Astrocyte (in vitro differentiated cells and primary cell): ENCODE data around the gene PRRT3. TPM values are rescaled to one million over a fixed set of nuclear protein-coding genes. Genes with fewer than 3 reads are reported as not detected.

Experiments
- DNase-seq: peaks from one replicate; pipeline ENCODE4 v3.0.0-alpha.2; 2010; ENCODE audit warnings: low read depth
- FAIRE-seq: peaks from 2 replicates; lab custom pipeline; 2011; peaks lifted over from hg19 to GRCh38; lab: Jason Lieb, UNC
- H2AFZ ChIP-seq: 2 replicates; pipeline ENCODE4 v1.6.0; 2012; ENCODE audit warnings: low read depth, low read length, inconsistent platforms
- H3K27ac ChIP-seq: 2 replicates; pipeline ENCODE4 v1.5.1; 2011; ENCODE audit warnings: low read depth, low read length, inconsistent platforms
- H3K27me3 ChIP-seq: 2 replicates; pipeline ENCODE4 v1.6.0; 2011; ENCODE audit warnings: low read length, inconsistent platforms; ENCODE audit not compliant: insufficient read depth
- H3K36me3 ChIP-seq: 2 replicates; pipeline ENCODE4 v1.5.1; 2011; ENCODE audit warnings: low read length, inconsistent platforms; ENCODE audit not compliant: insufficient read depth
- H3K4me1 ChIP-seq: 2 replicates; pipeline ENCODE4 v1.5.1; 2011; ENCODE audit warnings: low read length, inconsistent platforms; ENCODE audit not compliant: insufficient read depth
- H3K4me2 ChIP-seq: 2 replicates; pipeline ENCODE4 v1.6.0; 2012; ENCODE audit warnings: low read length, inconsistent platforms
- H3K4me3 ChIP-seq: 2 replicates; pipeline ENCODE4 v1.5.1; 2011; ENCODE audit warnings: low read depth, mild to moderate bottlenecking, low read length, inconsistent platforms; ENCODE audit not compliant: insufficient read depth
- H3K79me2 ChIP-seq: 2 replicates; pipeline ENCODE4 v1.6.0; 2012; ENCODE audit warnings: mild to moderate bottlenecking, low read length, inconsistent platforms; ENCODE audit not compliant: insufficient read depth
- H3K9ac ChIP-seq: 2 replicates; pipeline ENCODE4 v1.6.0; 2012; ENCODE audit warnings: mild to moderate bottlenecking, low read length, inconsistent platforms
- H3K9me3 ChIP-seq: 2 replicates; pipeline ENCODE4 v1.5.1; 2012; ENCODE audit warnings: low read depth, mild to moderate bottlenecking, low read length, inconsistent platforms; ENCODE audit not compliant: insufficient read depth
- H4K20me1 ChIP-seq: 2 replicates; pipeline ENCODE4 v1.6.0; 2012; ENCODE audit warnings: low read length, inconsistent platforms; ENCODE audit not compliant: insufficient read depth
- H3K27ac Mint-ChIP-seq: one replicate; pipeline ENCODE4 v1.8.0; 2021; ENCODE audit warnings: mild to moderate bottlenecking, mixed read lengths; ENCODE audit not compliant: unreplicated experiment
- H3K27me3 Mint-ChIP-seq: one replicate; pipeline ENCODE4 v1.8.0; 2021; ENCODE audit warnings: low read depth, mixed read lengths; ENCODE audit not compliant: unreplicated experiment
- H3K36me3 Mint-ChIP-seq: one replicate; pipeline ENCODE4 v1.8.0; 2021; ENCODE audit warnings: low read depth, mixed read lengths; ENCODE audit not compliant: unreplicated experiment
- H3K4me1 Mint-ChIP-seq: one replicate; pipeline ENCODE4 v1.8.0; 2021; ENCODE audit warnings: low read depth, mixed read lengths; ENCODE audit not compliant: unreplicated experiment
- H3K4me3 Mint-ChIP-seq: one replicate; pipeline ENCODE4 v1.8.0; 2021; ENCODE audit warnings: mild to moderate bottlenecking, moderate library complexity, mixed read lengths; ENCODE audit not compliant: unreplicated experiment
- H3K9me3 Mint-ChIP-seq: one replicate; pipeline ENCODE4 v1.8.0; 2021; ENCODE audit warnings: mild to moderate bottlenecking, mixed read lengths; ENCODE audit not compliant: unreplicated experiment
- CTCF ChIP-seq: IDR thresholded peaks from 2 replicates; pipeline ENCODE4 v1.5.1; 2011; ENCODE audit warnings: low read depth, mild to moderate bottlenecking, inconsistent platforms, low read length, moderate library complexity; ENCODE audit not compliant: insufficient read depth
- EZH2 ChIP-seq: IDR thresholded peaks from 2 replicates; pipeline ENCODE4 v1.6.1; 2012; ENCODE audit warnings: mild to moderate bottlenecking, low read length, inconsistent platforms; ENCODE audit not compliant: insufficient read depth
- total RNA-seq: library from RNA; stranded (reverse); gene quantifications from 2 replicates; pipeline ENCODE4 v1.2.1, GENCODE V29; 2021

The PRRT3 gene
- total RNA-seq, 1 donor from 2014 or later: 2.4 TPM

DNA sequence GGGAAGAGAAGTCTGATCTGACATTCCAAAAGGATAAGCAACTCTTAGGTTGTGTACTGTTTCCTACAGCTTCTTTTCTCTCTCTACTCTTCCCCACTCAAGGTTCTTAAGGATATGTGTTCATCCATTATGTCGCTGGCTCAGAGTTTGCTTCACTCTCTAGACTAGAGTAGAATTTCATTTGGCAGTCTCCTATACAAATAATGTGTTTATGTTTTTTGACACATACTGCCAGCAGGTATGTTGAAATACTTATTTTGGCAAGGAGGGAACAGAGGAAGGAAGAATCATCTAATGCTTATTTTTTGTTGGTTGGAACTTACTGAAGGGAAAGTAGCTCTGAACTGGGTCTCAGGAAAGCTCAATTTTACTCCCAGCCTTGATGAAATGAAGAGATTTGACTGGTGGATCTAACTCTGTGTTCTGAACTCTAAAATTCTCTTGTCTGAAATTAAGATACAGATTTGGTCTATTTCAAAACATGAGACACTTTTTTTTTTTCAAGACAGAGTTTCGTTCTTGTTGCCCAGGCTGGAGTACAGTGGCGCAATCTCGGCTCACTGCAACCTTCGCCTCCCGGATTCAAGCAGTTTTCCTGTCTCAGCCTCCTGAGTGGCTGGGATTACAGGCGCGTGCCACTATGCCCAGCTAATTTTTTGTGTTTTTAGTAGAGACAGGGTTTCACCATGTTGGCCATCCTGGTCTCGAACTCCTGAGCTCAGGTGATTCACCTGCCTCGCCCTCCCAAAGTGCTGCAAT is 42.1 kb upstream of the PRRT3 start:
- Mint-ChIP-seq H3K27me3 (no peaks in the 10 kb centered on the region), H3K27ac (no peak overlapping the region), H3K9me3 (no peaks in the 10 kb centered on the region), H3K4me1 (no peaks in the 10 kb centered on the region), H3K36me3 (no peaks in the 10 kb centered on the region), H3K4me3 (no peak overlapping the region)
- Histone ChIP-seq H3K4me3 (no peak overlapping the region), H3K9ac (no peak overlapping the region), H4K20me1 (no peaks in the 10 kb centered on the region), H3K79me2 (peaks cover 4% of the 10 kb centered on the region), H3K27ac (no peak overlapping the region), H3K27me3 (no peaks in the 10 kb centered on the region), H3K36me3 (peaks cover 3% of the 10 kb centered on the region), H3K9me3 (no peaks in the 10 kb centered on the region), H3K4me1 (no peaks in the 10 kb centered on the region), H2AFZ (no peak overlapping the region), H3K4me2 (no peak overlapping the region)
- DNase-seq: no peak
- no peak for FAIRE-seq
- TF ChIP-seq EZH2 (no peak), CTCF (no peak)

- DNase-seq (peak; percentile 16), FAIRE-seq (no peak)
- H3K9me3 Mint-ChIP-seq: no peaks in the 10 kb centered on the region
- peak overlapping the region; percentile 97 for H3K4me3 Mint-ChIP-seq
- H4K20me1 ChIP-seq: peaks cover 12% of the 10 kb centered on the region
- peak overlapping the region; percentile 89 for H3K4me2 ChIP-seq
- peaks cover 2% of the 10 kb centered on the region for H3K36me3 ChIP-seq
- peaks cover 16% of the 10 kb centered on the region for H3K4me1 ChIP-seq
- peak overlapping the region; percentile 95 for H3K9ac ChIP-seq
- H3K79me2 ChIP-seq: peaks cover 50% of the 10 kb centered on the region
- peak overlapping the region; percentile 90 for H3K27ac Mint-ChIP-seq
- H3K27me3 Mint-ChIP-seq: no peaks in the 10 kb centered on the region
- H3K9me3 ChIP-seq: no peaks in the 10 kb centered on the region
- no peaks in the 10 kb centered on the region for H3K27me3 ChIP-seq
- H3K4me3 ChIP-seq: peak overlapping the region; percentile 100
- peak overlapping the region; percentile 99 for H2AFZ ChIP-seq
- no peak for TF ChIP-seq EZH2
- TF ChIP-seq CTCF: no peak
- H3K27ac ChIP-seq: peak overlapping the region; percentile 89
- peaks cover 5% of the 10 kb centered on the region for H3K4me1 Mint-ChIP-seq
- no peaks in the 10 kb centered on the region for H3K36me3 Mint-ChIP-seq
These were observed 34.1 kb upstream of the PRRT3 start for GRCh38 chr3:9986230-9986725.

GRCh38 chr3:9980251-9980650 is 28.0 kb upstream of the PRRT3 start:
- H3K4me1 ChIP-seq: peaks cover 17% of the 10 kb centered on the region
- H3K27ac Mint-ChIP-seq: no peak overlapping the region
- no peak overlapping the region for H3K4me2 ChIP-seq
- no peak overlapping the region for H2AFZ ChIP-seq
- no peak for DNase-seq
- no peaks in the 10 kb centered on the region for H3K9me3 Mint-ChIP-seq
- no peak overlapping the region for H3K27ac ChIP-seq
- no peak overlapping the region for H3K4me3 ChIP-seq
- H3K9me3 ChIP-seq: no peaks in the 10 kb centered on the region
- H3K9ac ChIP-seq: no peak overlapping the region
- peaks cover 6% of the 10 kb centered on the region for H3K36me3 ChIP-seq
- H3K27me3 Mint-ChIP-seq: no peaks in the 10 kb centered on the region
- H3K4me1 Mint-ChIP-seq: peaks cover 14% of the 10 kb centered on the region
- peaks cover 17% of the 10 kb centered on the region for H4K20me1 ChIP-seq
- H3K4me3 Mint-ChIP-seq: no peak overlapping the region
- H3K36me3 Mint-ChIP-seq: peaks cover 4% of the 10 kb centered on the region
- peaks cover 26% of the 10 kb centered on the region for H3K79me2 ChIP-seq
- TF ChIP-seq EZH2: no peak
- no peak for TF ChIP-seq CTCF
- H3K27me3 ChIP-seq: no peaks in the 10 kb centered on the region
- no peak for FAIRE-seq
